Endothelial cell of umbilical vein (primary cell): ENCODE data around the gene TAF11L4.
"Not testable (repeated sequence)": the region's sequence is repeated elsewhere in the genome, so short reads cannot be mapped to it uniquely, and the experiment has no call there.

Source experiments
- CTCF ChIP-seq, 2 donors: IDR thresholded peaks; 1 replicate in 1 of 2; 2 replicates in 1 of 2; pipeline ENCODE4 v1.5.1; 2011; ENCODE audit warnings: low read length in 2 of 2, mild to moderate bottlenecking in 2 of 2, moderate library complexity in 2 of 2, control low read depth in 1 of 2, inconsistent platforms in 1 of 2, low read depth in 1 of 2; ENCODE audit not compliant: insufficient read depth in 1 of 2; ENCODE audit errors: extremely low read depth in 1 of 2
- EZH2 ChIP-seq: IDR thresholded peaks from 2 replicates; pipeline ENCODE4 v1.6.1; 2012; ENCODE audit warnings: borderline replicate concordance, low read depth, mild to moderate bottlenecking, moderate library complexity, low read length, inconsistent platforms; ENCODE audit not compliant: severe bottlenecking
- FOS ChIP-seq: IDR thresholded peaks from 2 replicates; pipeline ENCODE4 v1.6.1; 2011; ENCODE audit warnings: mild to moderate bottlenecking, low read length, moderate library complexity, borderline replicate concordance; ENCODE audit not compliant: insufficient read depth
- GATA2 ChIP-seq: IDR thresholded peaks from 2 replicates; pipeline ENCODE4 v1.7.0; 2011; ENCODE audit warnings: low read depth, mild to moderate bottlenecking, moderate library complexity, mixed read lengths, low read length; ENCODE audit not compliant: insufficient read length, insufficient read depth
- POLR2A ChIP-seq: IDR thresholded peaks from 2 replicates; pipeline ENCODE4 v1.6.1; 2012; ENCODE audit warnings: low read depth, mild to moderate bottlenecking, control low read depth, low read length

GRCh38 chr5:17497931-17498330, 23.7 kb upstream of the TAF11L4 start, which contains the start of gene TAF11L2:
- TF ChIP-seq CTCF (IDR thresholded peaks at IDR 0.05; ENCODE audit: extremely low read depth in 1 of 2, insufficient read depth in 1 of 2, low read depth in 1 of 2, low read length in 2 of 2); POLR2A; FOS; GATA2; EZH2: not testable (repeated sequence)
